Right lobe of liver (tissue), 4 donors: ENCODE measurements around the gene EVC.

Experiments used
- CTCF ChIP-seq, 4 donors: fragments of 200-600 bp in 3 of 4; fragments of 450-650 bp in 1 of 4; IDR thresholded peaks; one replicate each; pipeline versions ENCODE4 v1.5.1 to v1.8.0; 2016 to 2022; ENCODE audit warnings: antibody characterized with exemption in 4 of 4, mild to moderate bottlenecking in 2 of 4
- POLR2A ChIP-seq: fragments of 450-650 bp; IDR thresholded peaks from one replicate; pipeline ENCODE4 v1.6.1; 2017; ENCODE audit warnings: antibody characterized with exemption, mild to moderate bottlenecking
- donor health status: DM: no; HTN: no; CAD: no.
- donor health status: DM: no; HTN: no; CAD: no.
- donor health status: DM: no; HTN: yes; CAD: no.

GRCh38 chr4:5842456-5842855 is 131.5 kb downstream of the EVC start:
- no peak for TF ChIP-seq CTCF (IDR thresholded peaks at IDR 0.05)
- TF ChIP-seq POLR2A: no peak
